ENCODE measurements around the gene DNAH2. TPM values are rescaled to one million over a fixed set of nuclear protein-coding genes. Genes with fewer than 3 reads are reported as not detected.
A peak's percentile ranks its signal among the peaks of the same experiment; 100 is the strongest.

Gene DNAH2
- total RNA-seq, 2 experiments from 2014 or later: not detected

DNA sequence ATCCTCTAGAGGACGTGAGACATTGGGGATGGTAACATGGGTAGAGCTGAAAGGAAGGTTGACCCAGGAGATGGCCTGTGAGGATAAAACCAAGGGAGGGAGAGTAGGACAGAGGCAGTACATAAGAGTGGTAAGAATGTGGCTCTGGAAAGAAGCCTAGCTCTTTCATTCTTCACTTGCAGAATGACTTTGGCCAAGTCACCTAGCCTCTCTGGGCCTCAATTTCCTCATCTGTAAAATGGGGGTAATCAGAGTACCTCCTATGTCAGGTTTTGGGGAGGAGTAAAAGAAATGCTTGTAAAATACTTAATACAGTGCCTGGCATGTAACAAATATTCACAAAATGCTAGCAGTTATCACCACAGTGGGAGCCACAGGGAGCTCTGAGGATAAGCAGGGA, 123.3 kb downstream of the DNAH2 start:
- BruUV-seq (replicated peaks): TSS peak; percentile 67
- POLR2A ChIA-PET: interaction anchor here (0.5 kb wide), 1 partner anchor 97 kb away, joined by 3 read pairs; no protein-coding TSS in a partner anchor
- peaks cover 20% of the 10 kb centered on the region; the same call in 1 of the 2 replicates for H4K20me1 ChIP-seq (ENCODE audit: insufficient read depth, low read length)
- peaks cover 55% of the 10 kb centered on the region; the same call in 1 of the 2 replicates for H3K79me2 ChIP-seq (ENCODE audit: insufficient read depth, low read depth, low read length)
- H3K9me2 ChIP-seq (ENCODE audit: insufficient read depth, low read length): no peaks in the 10 kb centered on the region
- peaks cover 20% of the 10 kb centered on the region; the same call in 1 of the 2 replicates for H3K36me3 ChIP-seq (ENCODE audit: insufficient read depth, low read length)
- CTCF ChIA-PET (ENCODE audit: unreplicated experiment): no interaction called here
- peaks cover 48% of the 10 kb centered on the region for H3K4me1 ChIP-seq (ENCODE audit: insufficient read depth, low read length, poor library complexity, severe bottlenecking)
- no peak for DNase-seq (ENCODE audit: low spot score)
- peak overlapping the region; percentile 79 for H3K4me3 ChIP-seq (ENCODE audit: low read depth, low read length, poor library complexity, severe bottlenecking)
- H3K27ac ChIP-seq (ENCODE audit: low read depth, low read length, poor library complexity, severe bottlenecking): peak overlapping the region; percentile 92
- TF ChIP-seq, protein P1, sequence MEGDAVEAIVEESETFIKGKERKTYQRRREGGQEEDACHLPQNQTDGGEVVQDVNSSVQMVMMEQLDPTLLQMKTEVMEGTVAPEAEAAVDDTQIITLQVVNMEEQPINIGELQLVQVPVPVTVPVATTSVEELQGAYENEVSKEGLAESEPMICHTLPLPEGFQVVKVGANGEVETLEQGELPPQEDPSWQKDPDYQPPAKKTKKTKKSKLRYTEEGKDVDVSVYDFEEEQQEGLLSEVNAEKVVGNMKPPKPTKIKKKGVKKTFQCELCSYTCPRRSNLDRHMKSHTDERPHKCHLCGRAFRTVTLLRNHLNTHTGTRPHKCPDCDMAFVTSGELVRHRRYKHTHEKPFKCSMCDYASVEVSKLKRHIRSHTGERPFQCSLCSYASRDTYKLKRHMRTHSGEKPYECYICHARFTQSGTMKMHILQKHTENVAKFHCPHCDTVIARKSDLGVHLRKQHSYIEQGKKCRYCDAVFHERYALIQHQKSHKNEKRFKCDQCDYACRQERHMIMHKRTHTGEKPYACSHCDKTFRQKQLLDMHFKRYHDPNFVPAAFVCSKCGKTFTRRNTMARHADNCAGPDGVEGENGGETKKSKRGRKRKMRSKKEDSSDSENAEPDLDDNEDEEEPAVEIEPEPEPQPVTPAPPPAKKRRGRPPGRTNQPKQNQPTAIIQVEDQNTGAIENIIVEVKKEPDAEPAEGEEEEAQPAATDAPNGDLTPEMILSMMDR (conservative IDR thresholded peaks at IDR 0.05; ENCODE audit: low read length): peak; percentile 7; the same call in 1 of the 2 replicates
- TF ChIP-seq EZH2phosphoT487 (IDR thresholded peaks at IDR 0.05; ENCODE audit: borderline replicate concordance, low read depth, low read length): no peak
- intact Hi-C loops (cut with micrococcal nuclease; ENCODE audit: unreplicated experiment): loop anchor here (5.0 kb wide), 1 partner anchor 359 kb away; the partner anchor contains the start of genes POLR2A and SLC35G6
- H2AFZ ChIP-seq (ENCODE audit: low read length): no peak overlapping the region
- no peaks in the 10 kb centered on the region for H3K9me3 ChIP-seq (ENCODE audit: low read length)
- H3K4me2 ChIP-seq (ENCODE audit: low read length): peak overlapping the region; percentile 95

DNA sequence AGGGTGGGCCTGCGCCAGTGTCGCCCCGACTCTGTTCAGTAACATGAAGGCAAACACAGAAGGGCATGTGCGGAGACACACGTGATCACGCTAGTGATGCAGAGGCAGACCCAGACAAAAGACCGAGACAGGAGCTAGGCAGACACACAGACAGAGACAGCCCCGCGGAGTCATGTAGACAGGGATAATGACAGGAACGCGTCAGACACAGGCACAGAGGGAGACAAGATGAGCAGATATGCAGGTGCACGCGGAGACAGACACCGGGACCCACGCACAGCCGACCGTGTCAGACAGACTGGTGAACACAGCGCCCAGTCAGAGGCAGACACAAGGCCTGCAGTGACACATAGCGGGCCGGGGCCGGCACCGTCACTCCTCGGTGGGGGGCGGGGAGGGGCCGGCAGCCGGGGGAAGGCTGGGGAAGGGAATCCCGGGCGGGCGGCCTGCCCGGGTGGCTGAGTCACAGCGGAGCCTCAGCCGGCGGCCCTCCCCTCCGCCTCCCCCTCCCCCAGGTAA, 123.9 kb downstream of the DNAH2 start:
- Histone ChIP-seq H3K36me3 (ENCODE audit: insufficient read depth, low read length) (peaks cover 21% of the 10 kb centered on the region; the same call in 1 of the 2 replicates), H3K27ac (ENCODE audit: low read depth, low read length, poor library complexity, severe bottlenecking) (peak overlapping the region; percentile 92), H3K4me2 (ENCODE audit: low read length) (peak overlapping the region; percentile 95), H4K20me1 (ENCODE audit: insufficient read depth, low read length) (peaks cover 20% of the 10 kb centered on the region; the same call in 1 of the 2 replicates), H3K9me3 (ENCODE audit: low read length) (no peaks in the 10 kb centered on the region), H3K9me2 (ENCODE audit: insufficient read depth, low read length) (no peaks in the 10 kb centered on the region), H2AFZ (ENCODE audit: low read length) (no peak overlapping the region), H3K4me1 (ENCODE audit: insufficient read depth, low read length, poor library complexity, severe bottlenecking) (peaks cover 48% of the 10 kb centered on the region), H3K79me2 (ENCODE audit: insufficient read depth, low read depth, low read length) (peaks cover 55% of the 10 kb centered on the region; the same call in 1 of the 2 replicates), H3K4me3 (ENCODE audit: low read depth, low read length, poor library complexity, severe bottlenecking) (peak overlapping the region; percentile 79)
- POLR2A ChIA-PET: interaction anchor here (0.5 kb wide), 1 partner anchor 98 kb away, joined by 3 read pairs; no protein-coding TSS in a partner anchor
- DNase-seq (ENCODE audit: low spot score): peak; percentile 68
- BruUV-seq (replicated peaks): no TSS peak
- intact Hi-C loops (cut with micrococcal nuclease; ENCODE audit: unreplicated experiment): loop anchor here (5.0 kb wide), 1 partner anchor 359 kb away; the partner anchor contains the start of genes POLR2A and SLC35G6
- CTCF ChIA-PET (ENCODE audit: unreplicated experiment): no interaction called here
- TF ChIP-seq EZH2phosphoT487 (IDR thresholded peaks at IDR 0.05; ENCODE audit: borderline replicate concordance, low read depth, low read length): no peak
- TF ChIP-seq, protein P1 (conservative IDR thresholded peaks at IDR 0.05; ENCODE audit: low read length): peak; percentile 42; the same call in 1 of the 2 replicates
